GM18505 (cell line): ENCODE measurements around the gene KRTAP9-4.
"Not testable (repeated sequence)": the region's sequence is repeated elsewhere in the genome, so short reads cannot be mapped to it uniquely, and the experiment has no call there.

Experiments used
- ATAC-seq: cut with Tn5 transposase; IDR thresholded peaks from one replicate; pipeline ENCODE4 v1.9.1; 2021; ENCODE audit not compliant: unreplicated experiment
- POLR2A ChIP-seq: IDR thresholded peaks from 4 replicates; pipeline ENCODE4 v1.6.1; 2011; ENCODE audit warnings: borderline replicate concordance; ENCODE audit not compliant: insufficient read depth, insufficient read length; ENCODE audit errors: extremely low read depth

KRTAP9-4 gene

GRCh38 chr17:41254861-41255260, 5.4 kb downstream of the KRTAP9-4 start:
- ATAC-seq, result no peak
- no peak for TF ChIP-seq POLR2A

GRCh38 chr17:41255381-41256290, 6.1 kb downstream of the KRTAP9-4 start, which contains the start of gene KRTAP9-9:
KRTAP9-9 (plus strand) TSS chr17:41255384.
- ATAC-seq, result not testable (repeated sequence)

GRCh38 chr17:41256291-41256685, 6.8 kb downstream of the KRTAP9-4 start:
- no peak for ATAC-seq
- TF ChIP-seq POLR2A, result no peak

- TF ChIP-seq POLR2A, result no peak
- no peak for ATAC-seq
Observed at GRCh38 chr17:41258406-41258805, 8.9 kb downstream of the KRTAP9-4 start.

GRCh38 chr17:41263212-41263611, 13.7 kb downstream of the KRTAP9-4 start:
- no peak for TF ChIP-seq POLR2A
- ATAC-seq, result no peak

GRCh38 chr17:41264599-41264998, 15.1 kb downstream of the KRTAP9-4 start:
- no peak for ATAC-seq
- TF ChIP-seq POLR2A, result no peak

GRCh38 chr17:41265078-41265477, 15.6 kb downstream of the KRTAP9-4 start, which contains the start of gene KRTAP9-6:
KRTAP9-6 (plus strand) TSS chr17:41265378; CDS start chr17:41265378, 0 bp downstream.
- no peak for ATAC-seq
- no peak for TF ChIP-seq POLR2A

- ATAC-seq, result no peak
- TF ChIP-seq POLR2A, result no peak
Observed at GRCh38 chr17:41267711-41268110, 18.2 kb downstream of the KRTAP9-4 start.

GRCh38 chr17:41271323-41271722, 21.8 kb downstream of the KRTAP9-4 start:
- ATAC-seq, result not testable (repeated sequence)

GRCh38 chr17:41271858-41272257, 22.4 kb downstream of the KRTAP9-4 start:
- TF ChIP-seq POLR2A, result no peak
- no peak for ATAC-seq

- ATAC-seq, result not testable (repeated sequence)
Observed at GRCh38 chr17:41275648-41276190, 26.2 kb downstream of the KRTAP9-4 start, which contains the start of gene KRTAP9-7. KRTAP9-7 (plus strand) TSS chr17:41275698; CDS start chr17:41275698, 0 bp downstream.

- ATAC-seq, result no peak
- no peak for TF ChIP-seq POLR2A
Observed at GRCh38 chr17:41278176-41278955, 28.9 kb downstream of the KRTAP9-4 start.

GRCh38 chr17:41284043-41284442, 34.6 kb downstream of the KRTAP9-4 start:
- no peak for ATAC-seq
- no peak for TF ChIP-seq POLR2A
